Sigmoid colon (tissue), 7 donors: Measurements from ENCODE around the gene SPHK2. TPM values are rescaled to one million over a fixed set of nuclear protein-coding genes. Genes with fewer than 3 reads are reported as not detected.

Experiments
- DNase-seq: peaks from one replicate; pipeline ENCODE4 v3.0.0-alpha.2; 2019
- H3K27ac ChIP-seq, 4 donors: fragments of 200-600 bp; sonication (generic); one replicate each; pipeline ENCODE4 v1.5.1; 2016 to 2019; ENCODE audit warnings: mild to moderate bottlenecking in 1 of 4
- H3K27me3 ChIP-seq, 3 donors: fragments of 200-600 bp; sonication (generic); one replicate each; pipeline ENCODE4 v1.5.1; 2019; ENCODE audit warnings: mild to moderate bottlenecking in 1 of 3
- H3K36me3 ChIP-seq, 4 donors: fragments of 200-600 bp; sonication (generic); one replicate each; pipeline ENCODE4 v1.5.1; 2016 to 2019
- H3K4me1 ChIP-seq, 4 donors: fragments of 200-600 bp; sonication (generic); one replicate each; pipeline ENCODE4 v1.5.1; 2017 to 2019
- H3K4me3 ChIP-seq, 4 donors: fragments of 200-600 bp; sonication (generic); one replicate each; pipeline ENCODE4 v1.5.1; 2017 to 2019; ENCODE audit warnings: mild to moderate bottlenecking in 2 of 4, moderate library complexity in 1 of 4
- H3K9me3 ChIP-seq, 4 donors: fragments of 200-600 bp in 3 of 4; sonication (generic) in 3 of 4; one replicate each; pipeline versions ENCODE4 v1.5.1 to v1.6.1; 2013 to 2019
- EP300 ChIP-seq, 4 donors: sonication (generic); formaldehyde crosslinking; IDR thresholded peaks; one replicate each; pipeline ENCODE4 v1.6.1; 2017; ENCODE audit warnings: antibody characterized with exemption in 4 of 4
- POLR2A ChIP-seq, 2 donors: fragments of 450-650 bp; IDR thresholded peaks; one replicate each; pipeline ENCODE4 v1.6.1; 2016; ENCODE audit warnings: antibody characterized with exemption in 2 of 2, mild to moderate bottlenecking in 2 of 2, moderate library complexity in 2 of 2
- POLR2AphosphoS5 ChIP-seq, 4 donors: sonication (generic); formaldehyde crosslinking; IDR thresholded peaks; one replicate each; pipeline ENCODE4 v1.6.1; 2017; ENCODE audit warnings: antibody characterized with exemption in 4 of 4
- WGBS, 2 donors: extraction: QIAGEN DNeasy Blood & Tissue Kit; methylation state at CpG; one replicate each; pipeline ENCODE4 v1.1.7; 2013; 5-methylcytosine and 5-hydroxymethylcytosine counted together
- intact Hi-C: fragments of 100-400 bp; cut with DNase I; formaldehyde crosslinking; loops from one replicate; pipeline ENCODE4 v1.15.1; 2023
- polyA plus RNA-seq, 3 donors: library from polyadenylated mRNA; stranded (reverse); fragments of 200-250 nt; gene quantifications; one replicate each; pipeline ENCODE4 v1.2.3, GENCODE V29; 2013
- total RNA-seq, 4 donors: library from RNA; depleted of rRNA; stranded (reverse); fragments of >200 nt; gene quantifications; one replicate each; pipeline ENCODE4 v1.1.0, GENCODE V29; 2016
- TF ChIP-seq, protein P1 (sequence below), 4 experiments: fragments of 450-650 bp in 3 of 4; fragments of 200-600 bp in 1 of 4; IDR thresholded peaks; one replicate each; pipeline ENCODE4 v1.5.1; 2016 to 2019; ENCODE audit warnings: antibody characterized with exemption in 4 of 4, mild to moderate bottlenecking in 3 of 4, moderate library complexity in 2 of 4
- donor health status: healthy with polysubstance abuse.
- donor health status: Bipolar disorder and iron deficiency.
- donor health status: healthy.

Gene SPHK2
- total and polyA plus RNA-seq, 7 donors = 10.0 to 45.6 (median 16.9) TPM

DNA sequence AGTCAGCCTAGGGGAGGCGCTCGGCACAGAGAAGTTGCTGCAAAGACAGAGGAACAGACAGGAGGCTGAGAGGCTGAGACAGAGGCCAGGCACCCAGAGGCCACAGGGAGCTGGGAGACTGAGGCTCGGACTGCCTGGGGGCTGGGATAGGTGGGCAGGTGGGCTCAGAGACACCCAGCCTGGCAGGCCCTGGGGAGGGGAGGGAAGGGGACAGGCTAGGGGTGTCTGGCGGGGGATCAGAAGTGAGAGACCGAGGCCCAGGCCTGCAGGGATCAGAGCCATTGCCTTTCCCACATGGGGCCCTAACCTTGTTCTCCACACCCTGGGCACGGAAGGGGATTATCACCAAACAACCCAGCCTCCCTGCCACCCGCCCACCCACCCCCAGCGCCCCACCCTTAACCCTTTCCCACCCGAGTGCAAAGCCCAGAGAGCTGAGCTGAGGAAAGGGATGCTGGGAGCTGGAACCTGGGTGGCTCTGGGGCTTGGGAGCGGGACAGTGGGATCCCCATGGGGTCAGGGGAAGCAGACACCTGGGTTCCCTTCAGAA lies 52.2 kb downstream of the SPHK2 start:
- no peak for DNase-seq
- H3K9me3 ChIP-seq = no peaks in the 10 kb centered on the region
- 70 to 80% methylated on average over 10 of the region's 10 CpGs for WGBS, 2 donors
- no peak overlapping the region for H3K4me3 ChIP-seq
- H3K36me3 ChIP-seq = no peaks in the 10 kb centered on the region
- H3K27me3 ChIP-seq = no peaks in the 10 kb centered on the region
- TF ChIP-seq POLR2A (IDR thresholded peaks at IDR 0.05) = no peak
- TF ChIP-seq, protein P1, sequence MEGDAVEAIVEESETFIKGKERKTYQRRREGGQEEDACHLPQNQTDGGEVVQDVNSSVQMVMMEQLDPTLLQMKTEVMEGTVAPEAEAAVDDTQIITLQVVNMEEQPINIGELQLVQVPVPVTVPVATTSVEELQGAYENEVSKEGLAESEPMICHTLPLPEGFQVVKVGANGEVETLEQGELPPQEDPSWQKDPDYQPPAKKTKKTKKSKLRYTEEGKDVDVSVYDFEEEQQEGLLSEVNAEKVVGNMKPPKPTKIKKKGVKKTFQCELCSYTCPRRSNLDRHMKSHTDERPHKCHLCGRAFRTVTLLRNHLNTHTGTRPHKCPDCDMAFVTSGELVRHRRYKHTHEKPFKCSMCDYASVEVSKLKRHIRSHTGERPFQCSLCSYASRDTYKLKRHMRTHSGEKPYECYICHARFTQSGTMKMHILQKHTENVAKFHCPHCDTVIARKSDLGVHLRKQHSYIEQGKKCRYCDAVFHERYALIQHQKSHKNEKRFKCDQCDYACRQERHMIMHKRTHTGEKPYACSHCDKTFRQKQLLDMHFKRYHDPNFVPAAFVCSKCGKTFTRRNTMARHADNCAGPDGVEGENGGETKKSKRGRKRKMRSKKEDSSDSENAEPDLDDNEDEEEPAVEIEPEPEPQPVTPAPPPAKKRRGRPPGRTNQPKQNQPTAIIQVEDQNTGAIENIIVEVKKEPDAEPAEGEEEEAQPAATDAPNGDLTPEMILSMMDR (IDR thresholded peaks at IDR 0.05) = no peak
- no peak for TF ChIP-seq EP300 (IDR thresholded peaks at IDR 0.05)
- TF ChIP-seq POLR2AphosphoS5 (IDR thresholded peaks at IDR 0.05) = no peak
- H3K27ac ChIP-seq = no peak overlapping the region
- intact Hi-C loops = no loop called here
- H3K4me1 ChIP-seq = peaks cover 0 to 12% (median 9%) of the 10 kb centered on the region in 4 donors

DNA sequence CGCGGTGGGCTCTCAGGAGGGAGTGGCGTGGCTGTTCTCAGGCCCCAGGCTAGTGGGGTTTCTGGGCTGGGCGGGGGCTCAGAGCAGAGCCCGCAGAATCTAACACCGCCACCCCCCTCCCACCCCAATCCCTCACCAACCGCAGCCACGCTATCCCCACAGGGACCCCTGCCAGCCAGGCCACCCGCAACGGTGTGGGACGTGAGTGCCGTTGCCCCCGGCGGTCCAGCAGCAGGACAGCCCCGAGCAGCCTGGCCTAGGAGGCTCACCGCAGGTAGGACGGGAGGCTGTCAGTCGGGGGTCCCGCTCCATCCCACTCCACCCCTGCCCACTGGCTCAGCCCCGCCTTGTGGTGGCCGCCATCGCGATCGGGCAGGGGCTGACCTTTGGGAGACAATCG lies 53.7 kb downstream of the SPHK2 start, which contains the start of gene NTN5:
TSS of gene NTN5 (minus strand) at position 24 of the 400 bp plus-strand sequence. CDS start 2,031 bp downstream, outside the sequence.
- TF ChIP-seq, protein P1 (IDR thresholded peaks at IDR 0.05) = no peak
- TF ChIP-seq EP300 (IDR thresholded peaks at IDR 0.05) = no peak
- TF ChIP-seq POLR2A (IDR thresholded peaks at IDR 0.05) = no peak
- TF ChIP-seq POLR2AphosphoS5 (IDR thresholded peaks at IDR 0.05) = no peak
- Histone ChIP-seq H3K9me3 (no peaks in the 10 kb centered on the region), H3K27me3 (no peaks in the 10 kb centered on the region), H3K36me3 (no peaks in the 10 kb centered on the region), H3K27ac (no peak within 1 kb of the TSS), H3K4me1 (peaks cover 0 to 12% (median 9%) of the 10 kb centered on the region in 4 donors), H3K4me3 (no peak within 1 kb of the TSS)
- intact Hi-C loops = no loop called here
- no peak for DNase-seq
- WGBS, 2 donors = 86 to 92% methylated on average over 25 of the region's 25 CpGs

DNA sequence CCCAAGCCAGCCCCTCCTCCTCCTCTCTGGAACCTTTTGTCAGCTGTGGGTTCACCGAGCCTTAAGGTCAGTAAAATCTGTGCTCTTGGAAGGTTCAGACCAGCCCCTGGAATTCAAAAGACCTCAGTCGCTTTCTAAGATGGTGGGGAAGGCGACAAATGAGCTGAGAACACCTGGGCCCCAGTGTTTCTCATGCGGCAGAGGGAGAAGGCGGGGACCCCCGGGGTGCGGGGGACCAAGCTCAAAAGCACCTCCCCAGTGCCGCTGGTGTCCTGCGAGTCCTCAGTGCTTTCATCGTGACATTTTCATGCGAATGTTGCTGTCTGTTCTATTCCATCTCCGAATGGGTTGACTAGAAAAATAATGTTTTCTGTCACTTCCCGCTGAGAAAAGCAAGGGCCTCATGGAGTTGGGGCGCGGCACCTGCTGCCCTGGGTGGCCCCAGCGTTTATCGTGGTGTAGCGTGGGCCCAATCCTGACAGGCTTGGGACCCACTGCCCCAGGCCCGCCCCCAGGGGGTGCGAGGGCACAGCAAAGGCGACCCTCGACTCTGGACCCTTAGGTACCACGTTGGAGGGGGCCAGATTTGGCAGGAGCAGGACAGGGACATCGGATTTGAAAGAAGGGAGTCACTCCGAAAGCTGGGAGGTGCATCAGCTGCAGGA lies 54.3 kb downstream of the SPHK2 start:
- intact Hi-C loops = loop anchor here (2.0 kb wide), 3 partner anchors 27 to 65 kb away; partner anchors contain the start of gene CA11
- Histone ChIP-seq H3K27me3 (no peaks in the 10 kb centered on the region), H3K27ac (no peak overlapping the region), H3K4me1 (peaks cover 0 to 12% (median 9%) of the 10 kb centered on the region in 4 donors), H3K4me3 (no peak overlapping the region), H3K9me3 (no peaks in the 10 kb centered on the region), H3K36me3 (no peaks in the 10 kb centered on the region)
- TF ChIP-seq, protein P1 (IDR thresholded peaks at IDR 0.05) = no peak
- no peak for TF ChIP-seq POLR2AphosphoS5 (IDR thresholded peaks at IDR 0.05)
- no peak for TF ChIP-seq EP300 (IDR thresholded peaks at IDR 0.05)
- no peak for TF ChIP-seq POLR2A (IDR thresholded peaks at IDR 0.05)
- WGBS, 2 donors = 83% methylated on average over 25 of the region's 25 CpGs
- DNase-seq = no peak

DNA sequence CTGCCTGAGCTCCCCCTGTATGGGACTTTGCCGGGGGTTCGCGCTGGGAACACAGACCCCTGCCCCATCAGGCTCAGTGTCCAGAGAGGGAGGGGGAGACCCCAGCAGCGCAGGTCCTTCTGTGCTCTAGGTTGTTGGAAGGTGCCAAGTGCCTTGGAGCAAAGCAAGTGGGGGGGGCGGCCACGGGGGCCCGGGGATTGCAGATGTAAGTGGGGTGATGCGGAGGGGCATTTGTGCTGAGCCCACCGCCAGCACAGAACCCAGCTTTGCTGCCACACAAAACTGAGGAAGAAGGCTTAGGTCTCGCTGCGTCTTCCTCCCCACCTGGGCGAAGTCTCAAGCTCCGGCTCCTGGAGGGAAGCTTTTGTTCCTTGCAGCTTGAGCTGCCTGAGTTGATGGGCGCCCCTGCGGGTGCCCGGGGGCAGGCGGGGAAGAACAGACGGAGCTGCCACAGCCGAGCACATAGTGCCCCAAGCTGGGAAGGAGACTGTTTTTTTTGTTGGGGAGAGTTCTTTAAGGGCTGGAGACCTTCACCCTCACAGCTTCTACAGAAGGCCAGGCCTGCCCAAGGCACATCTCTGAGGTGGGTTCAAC lies 55.0 kb downstream of the SPHK2 start:
- 90 to 92% methylated on average over 19 of the region's 19 CpGs for WGBS, 2 donors
- TF ChIP-seq POLR2A (IDR thresholded peaks at IDR 0.05) = no peak
- TF ChIP-seq, protein P1 (IDR thresholded peaks at IDR 0.05) = no peak
- TF ChIP-seq EP300 (IDR thresholded peaks at IDR 0.05) = no peak
- TF ChIP-seq POLR2AphosphoS5 (IDR thresholded peaks at IDR 0.05) = no peak
- no peak for DNase-seq
- H3K9me3 ChIP-seq = no peaks in the 10 kb centered on the region
- no peak overlapping the region for H3K27ac ChIP-seq
- intact Hi-C loops = loop anchor here (2.0 kb wide), 3 partner anchors 28 to 64 kb away; partner anchors contain the start of gene CA11
- H3K4me1 ChIP-seq = peaks cover 0 to 12% (median 9%) of the 10 kb centered on the region in 4 donors
- no peak overlapping the region for H3K4me3 ChIP-seq
- H3K36me3 ChIP-seq = no peaks in the 10 kb centered on the region
- H3K27me3 ChIP-seq = no peaks in the 10 kb centered on the region
